B cell (primary cell): ENCODE measurements around the gene HMGN4. TPM values are rescaled to one million over a fixed set of nuclear protein-coding genes. Genes with fewer than 3 reads are reported as not detected.

Source experiments
- ATAC-seq: fragments of 200-7000 bp; cut with Tn5 transposase; one replicate; pipeline ENCODE4 v1.10.0; 2021; ENCODE audit warnings: low read depth, mild to moderate bottlenecking, moderate number of reproducible peaks, moderate library complexity
- CTCF ChIA-PET: fragments of 350-600 bp; sonication (Branson Sonifier 250); formaldehyde crosslinking; loops from one replicate; lab custom pipeline; 2021; ENCODE audit warnings: antibody characterized with exemption, inconsistent platforms; lab: Charles Lee
- POLR2A ChIA-PET: fragments of 350-600 bp; sonication (Branson Sonifier 250); formaldehyde crosslinking; loops from one replicate; lab custom pipeline; 2021; ENCODE audit warnings: antibody characterized with exemption; lab: Charles Lee
- DNase-seq: peaks from one replicate; pipeline ENCODE4 v3.0.0; 2013
- H2AFZ ChIP-seq: 2 replicates; pipeline ENCODE4 v1.6.1; 2012; ENCODE audit warnings: mild to moderate bottlenecking, low read depth, low read length; ENCODE audit not compliant: insufficient read depth, poor library complexity, severe bottlenecking
- H3K27ac ChIP-seq, 2 donors: 1 replicate in 1 of 2; 2 replicates in 1 of 2; pipeline ENCODE4 v1.5.1; 2012 to 2013; ENCODE audit warnings: low read length in 2 of 2, mild to moderate bottlenecking in 2 of 2, moderate library complexity in 1 of 2
- H3K27me3 ChIP-seq, 4 experiments: fragments of 200-600 bp in 1 of 4; sonication (generic) in 1 of 4; replicated peaks in 1 of 4; 1 replicate in 2 of 4; 2 replicates in 2 of 4; pipeline versions ENCODE4 v1.6.1 to v1.7.0; 2013 to 2016; ENCODE audit warnings: low read length in 3 of 4, mild to moderate bottlenecking in 2 of 4, mixed read lengths in 1 of 4, moderate library complexity in 1 of 4; ENCODE audit not compliant: insufficient read depth in 4 of 4, control insufficient read depth in 3 of 4; ENCODE audit errors: control extremely low read depth in 1 of 4
- H3K36me3 ChIP-seq, 2 experiments: replicated peaks in 1 of 2; 1 replicate in 1 of 2; 2 replicates in 1 of 2; pipeline versions ENCODE4 v1.6.1 to v1.7.1; 2013; ENCODE audit warnings: low read length in 1 of 2; ENCODE audit not compliant: insufficient read depth in 2 of 2, control insufficient read depth in 1 of 2; ENCODE audit errors: control extremely low read depth in 1 of 2, extremely low read depth in 1 of 2
- H3K4me1 ChIP-seq, 2 donors: fragments of 200-600 bp in 1 of 2; sonication (generic) in 1 of 2; 1 replicate in 1 of 2; 2 replicates in 1 of 2; pipeline versions ENCODE4 v1.5.1 to v1.6.1; 2013 to 2017; ENCODE audit warnings: low read length in 2 of 2; ENCODE audit not compliant: control insufficient read depth in 2 of 2, insufficient read depth in 2 of 2
- H3K4me2 ChIP-seq: replicated peaks from 2 replicates; pipeline ENCODE3; 2012; ENCODE audit warnings: mild to moderate bottlenecking, low read depth, low read length; ENCODE audit not compliant: poor library complexity, severe bottlenecking
- H3K4me3 ChIP-seq, 5 experiments: fragments of 200-600 bp in 1 of 5; sonication (generic) in 1 of 5; 1 replicate in 3 of 5; 2 replicates in 2 of 5; pipeline versions ENCODE4 v1.5.1 to v1.7.0; 2011 to 2016; ENCODE audit warnings: low read length in 4 of 5, mild to moderate bottlenecking in 4 of 5, low read depth in 2 of 5, control low read depth in 1 of 5, moderate library complexity in 1 of 5; ENCODE audit not compliant: insufficient read depth in 1 of 5; ENCODE audit errors: control extremely low read depth in 1 of 5, extremely low read depth in 1 of 5
- H3K79me2 ChIP-seq: fragments of 200-600 bp; sonication (generic); one replicate; pipeline ENCODE4 v1.6.0; 2016; ENCODE audit warnings: low read length; ENCODE audit not compliant: control insufficient read depth, insufficient read depth
- H3K9ac ChIP-seq: fragments of 200-600 bp; sonication (generic); 2 replicates; pipeline ENCODE4 v1.6.1; 2017; ENCODE audit warnings: mild to moderate bottlenecking, low read length, moderate library complexity
- H3K9me3 ChIP-seq, 3 donors: one replicate each; pipeline versions ENCODE4 v1.6.1 to v1.7.1; 2013; ENCODE audit warnings: low read length in 2 of 3; ENCODE audit not compliant: control insufficient read depth in 2 of 3, insufficient read depth in 1 of 3; ENCODE audit errors: control extremely low read depth in 1 of 3
- H4K20me1 ChIP-seq: 2 replicates; pipeline ENCODE4 v1.6.0; 2012; ENCODE audit warnings: mild to moderate bottlenecking, low read length; ENCODE audit not compliant: insufficient read depth, control insufficient read depth, poor library complexity, severe bottlenecking
- H3K27ac Mint-ChIP-seq: one replicate; pipeline ENCODE4 v1.8.0; 2021; ENCODE audit warnings: mixed read lengths
- H3K27me3 Mint-ChIP-seq: one replicate; pipeline ENCODE4 v1.8.0; 2021; ENCODE audit warnings: mixed read lengths
- H3K4me1 Mint-ChIP-seq: one replicate; pipeline ENCODE4 v1.8.0; 2021; ENCODE audit warnings: mixed read lengths
- H3K4me3 Mint-ChIP-seq: one replicate; pipeline ENCODE4 v1.8.0; 2021; ENCODE audit warnings: mixed read lengths
- H3K9me3 Mint-ChIP-seq: one replicate; pipeline ENCODE4 v1.8.0; 2022; ENCODE audit warnings: mixed read lengths; ENCODE audit not compliant: insufficient read depth
- CTCF ChIP-seq: fragments of 200-600 bp; IDR thresholded peaks from one replicate; pipeline ENCODE4 v1.8.0; 2022; ENCODE audit warnings: antibody characterized with exemption, mild to moderate bottlenecking
- EZH2 ChIP-seq: IDR thresholded peaks from 2 replicates; pipeline ENCODE4 v1.6.1; 2012; ENCODE audit warnings: borderline replicate concordance, low read depth, mild to moderate bottlenecking, moderate library complexity, low read length; ENCODE audit not compliant: insufficient read depth, poor library complexity, severe bottlenecking
- WGBS: methylation state at CpG from one replicate; pipeline ENCODE4 v1.1.5; 2013; ENCODE audit warnings: missing lambda C conversion rate; ENCODE audit not compliant: insufficient coverage; 5-methylcytosine and 5-hydroxymethylcytosine counted together
- intact Hi-C: fragments of 100-400 bp; cut with micrococcal nuclease; formaldehyde crosslinking; loops from one replicate; pipeline ENCODE4 v1.10.0; 2022
- polyA plus RNA-seq: library from polyadenylated mRNA; depleted of rRNA; stranded (reverse); fragments of >200 nt; gene quantifications from 2 replicates; pipeline ENCODE4 v1.2.3, GENCODE V29; 2012
- total RNA-seq, 2 donors: library from RNA; stranded (reverse); fragments of 120-200 nt in 1 of 2; gene quantifications; 1 replicate in 1 of 2; 2 replicates in 1 of 2; pipeline versions ENCODE4 v1.2.3 to v1.2.4, GENCODE V29; 2013 to 2022

The HMGN4 gene
- total and polyA plus RNA-seq, 2 donors (not counting 1 experiment from before 2014, with no cell fraction given), result 37.7 to 81.1 TPM

DNA sequence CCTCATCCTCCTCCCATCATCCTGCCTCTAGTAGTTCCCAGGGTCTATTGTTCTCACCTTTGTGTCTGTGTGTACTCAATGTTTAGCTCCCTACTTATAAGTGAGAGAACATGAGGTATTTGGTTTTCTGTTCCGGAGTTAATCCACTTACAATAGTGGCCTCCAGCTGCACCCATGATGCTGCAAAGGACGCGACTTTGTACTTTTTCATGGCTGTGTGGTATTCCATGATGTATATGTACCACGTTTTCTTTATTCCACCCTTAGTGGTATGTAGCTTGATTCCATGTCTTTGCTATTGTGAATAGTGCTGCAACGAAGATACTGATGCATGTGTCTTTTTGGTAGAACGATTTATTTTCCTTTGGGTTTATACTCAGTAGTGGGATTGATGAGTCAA, 40.1 kb downstream of the HMGN4 start:
- Histone ChIP-seq H3K79me2 (no peaks in the 10 kb centered on the region), H3K27me3 (peaks cover 0 to 24% (median 10%) of the 10 kb centered on the region in 4 experiments), H2AFZ (no peak overlapping the region), H3K36me3 (no peaks in the 10 kb centered on the region), H3K4me3 (no peak overlapping the region), H3K4me2 (no peak overlapping the region), H3K9me3 (peaks cover 7 to 18% (median 14%) of the 10 kb centered on the region in 3 donors), H4K20me1 (no peaks in the 10 kb centered on the region), H3K27ac (no peak overlapping the region), H3K9ac (no peak overlapping the region), H3K4me1 (peaks cover 12 to 13% of the 10 kb centered on the region in 2 donors)
- ChIA-PET POLR2A (no interaction called here), CTCF (interaction anchor here (1.4 to 2.6 kb wide), 4 partner anchors 10 to 24 kb away, joined by 4 to 15 read pairs (median 8); no protein-coding TSS in a partner anchor)
- Mint-ChIP-seq H3K4me3 (peak overlapping the region; percentile 49), H3K27me3 (peaks cover 19% of the 10 kb centered on the region), H3K27ac (no peak overlapping the region), H3K9me3 (peaks cover 2% of the 10 kb centered on the region), H3K4me1 (peaks cover 15% of the 10 kb centered on the region)
- WGBS, result 100% methylated on average over 1 of the region's 6 CpGs
- DNase-seq (no peak), ATAC-seq (no peak)
- TF ChIP-seq EZH2, result no peak
- TF ChIP-seq CTCF, result no peak
- intact Hi-C loops, result no loop called here

DNA sequence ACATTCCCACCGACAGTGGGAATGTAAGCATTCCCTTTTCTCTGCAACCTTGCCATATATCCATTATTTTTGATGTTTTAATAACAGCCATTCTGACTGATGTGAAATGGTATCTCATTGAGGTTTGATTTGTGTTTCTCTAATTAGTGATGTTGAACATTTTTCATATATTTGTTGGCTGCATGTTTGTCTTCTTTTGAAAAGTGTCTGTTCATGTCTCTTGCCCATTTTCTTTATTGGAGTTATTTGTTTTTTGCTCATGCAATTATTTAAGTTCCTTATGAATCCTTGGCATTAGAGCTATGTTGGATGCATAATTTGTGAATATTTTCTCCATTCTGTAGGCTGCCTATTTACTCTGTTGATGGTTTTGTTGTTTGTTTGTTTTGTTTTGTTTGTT, 40.6 kb downstream of the HMGN4 start:
- no peaks in the 10 kb centered on the region for H3K36me3 ChIP-seq
- H3K4me2 ChIP-seq, result no peak overlapping the region
- peaks cover 2% of the 10 kb centered on the region for H3K9me3 Mint-ChIP-seq
- no peak overlapping the region for H3K4me3 Mint-ChIP-seq
- no peak for DNase-seq
- H3K79me2 ChIP-seq, result no peaks in the 10 kb centered on the region
- no peak overlapping the region for H3K9ac ChIP-seq
- H3K4me3 ChIP-seq, result no peak overlapping the region
- intact Hi-C loops, result no loop called here
- ATAC-seq, result no peak
- peaks cover 0 to 24% (median 13%) of the 10 kb centered on the region in 4 experiments for H3K27me3 ChIP-seq
- peaks cover 12 to 13% of the 10 kb centered on the region in 2 donors for H3K4me1 ChIP-seq
- no peak overlapping the region for H2AFZ ChIP-seq
- H4K20me1 ChIP-seq, result no peaks in the 10 kb centered on the region
- TF ChIP-seq EZH2, result no peak
- peaks cover 24% of the 10 kb centered on the region for H3K27me3 Mint-ChIP-seq
- H3K9me3 ChIP-seq, result peaks cover 7 to 18% (median 14%) of the 10 kb centered on the region in 3 donors
- H3K27ac ChIP-seq, result no peak overlapping the region
- peaks cover 15% of the 10 kb centered on the region for H3K4me1 Mint-ChIP-seq
- ChIA-PET POLR2A (no interaction called here), CTCF (interaction anchor here (0.7 to 2.6 kb wide), 3 partner anchors 13 to 353 kb away, joined by 3 to 15 read pairs (median 6); no protein-coding TSS in a partner anchor)
- no CpG with 5 or more reads among the region's 1 CpG for WGBS
- no peak overlapping the region for H3K27ac Mint-ChIP-seq
